Activated naive CD8-positive, alpha-beta T cell treated with anti-CD3 and anti-CD28 coated beads for 36 hours (primary cell): ENCODE measurements around the gene CAPN9. TPM values are rescaled to one million over a fixed set of nuclear protein-coding genes. Genes with fewer than 3 reads are reported as not detected.
"Not testable (repeated sequence)": the region's sequence is repeated elsewhere in the genome, so short reads cannot be mapped to it uniquely, and the experiment has no call there.

Experiments used
- DNase-seq: peaks from one replicate; pipeline ENCODE4 v3.0.0; 2021
- H3K27ac Mint-ChIP-seq: one replicate; pipeline ENCODE4 v1.8.0; 2022; ENCODE audit warnings: mild to moderate bottlenecking, moderate library complexity, mixed read lengths
- H3K27me3 Mint-ChIP-seq: one replicate; pipeline ENCODE4 v1.8.0; 2022; ENCODE audit warnings: mild to moderate bottlenecking, mixed read lengths
- H3K36me3 Mint-ChIP-seq: one replicate; pipeline ENCODE4 v1.8.0; 2021; ENCODE audit warnings: mild to moderate bottlenecking, mixed read lengths
- H3K4me1 Mint-ChIP-seq: one replicate; pipeline ENCODE4 v1.8.0; 2021; ENCODE audit warnings: mixed read lengths
- H3K4me3 Mint-ChIP-seq: one replicate; pipeline ENCODE4 v1.8.0; 2022; ENCODE audit warnings: mild to moderate bottlenecking, moderate library complexity, mixed read lengths
- H3K9me3 Mint-ChIP-seq: one replicate; pipeline ENCODE4 v1.8.0; 2022; ENCODE audit warnings: mixed read lengths
- total RNA-seq, 2 experiments: library from RNA; stranded (reverse); gene quantifications; one replicate each; pipeline ENCODE4 v1.2.3, GENCODE V29; 2021

Gene CAPN9
- total RNA-seq, 2 experiments from 2014 or later: not detected

GRCh38 chr1:230767859-230768612 is 20.8 kb downstream of the CAPN9 start:
- not testable (repeated sequence) for H3K4me3 Mint-ChIP-seq, H3K9me3 Mint-ChIP-seq, H3K36me3 Mint-ChIP-seq, H3K27ac Mint-ChIP-seq, H3K4me1 Mint-ChIP-seq, H3K27me3 Mint-ChIP-seq, DNase-seq

DNA sequence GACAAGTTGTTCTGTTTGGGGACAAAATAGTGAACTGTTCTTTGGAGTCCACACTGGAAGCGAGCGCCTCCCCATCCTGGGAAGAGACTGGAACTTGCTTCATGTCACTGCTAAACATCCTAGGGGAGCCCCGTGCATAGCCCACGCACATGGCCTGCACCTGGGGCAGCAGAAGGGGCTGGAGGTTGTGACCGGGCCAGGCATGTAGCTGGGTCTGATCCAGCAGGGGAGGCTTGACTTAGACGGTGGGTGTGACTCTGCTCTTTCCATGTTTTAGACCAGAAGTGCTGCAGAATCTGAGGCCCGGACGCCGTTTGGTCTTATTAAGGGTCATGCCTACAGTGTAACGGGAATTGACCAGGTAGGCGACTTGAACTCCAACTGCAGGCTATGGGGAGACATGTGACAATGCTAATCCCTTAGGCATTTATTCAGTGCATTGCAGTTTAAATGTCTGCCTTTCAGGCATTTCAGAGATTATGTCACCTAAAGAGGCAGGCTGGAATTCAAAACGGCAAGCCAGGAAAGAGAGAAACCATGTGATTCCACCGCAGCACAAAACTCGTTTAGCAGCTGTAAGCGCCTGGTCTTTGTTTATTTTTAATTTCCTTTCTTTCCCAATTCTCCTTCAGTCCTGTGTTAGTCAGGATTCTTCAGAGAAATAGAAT is 21.8 kb downstream of the CAPN9 start:
- Mint-ChIP-seq H3K27ac (no peak overlapping the region), H3K4me1 (no peaks in the 10 kb centered on the region), H3K27me3 (peaks cover 6% of the 10 kb centered on the region), H3K36me3 (no peaks in the 10 kb centered on the region), H3K4me3 (no peak overlapping the region), H3K9me3 (no peaks in the 10 kb centered on the region)
- DNase-seq: no peak

DNA sequence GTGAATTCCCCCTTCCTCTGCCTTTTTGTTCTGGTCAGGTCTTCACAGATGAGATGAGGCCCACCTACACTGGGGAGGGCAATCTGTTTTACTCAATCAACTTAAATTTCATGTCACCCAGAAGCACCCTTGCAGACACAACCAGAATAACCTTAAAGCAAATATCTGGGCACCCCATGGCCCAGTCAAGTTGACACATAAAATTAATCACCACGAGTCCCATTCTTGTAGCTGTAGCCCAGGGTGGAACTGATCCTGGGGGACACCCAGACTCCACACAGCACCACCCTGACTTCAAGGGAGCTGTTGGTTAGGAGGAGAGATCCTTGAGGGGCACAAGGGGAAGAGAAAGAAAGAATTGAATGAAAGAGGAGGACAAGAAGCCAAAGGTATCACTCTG is 23.1 kb downstream of the CAPN9 start:
- no peak for DNase-seq
- Mint-ChIP-seq H3K36me3 (no peaks in the 10 kb centered on the region), H3K27me3 (peaks cover 3% of the 10 kb centered on the region), H3K9me3 (no peaks in the 10 kb centered on the region), H3K27ac (no peak overlapping the region), H3K4me1 (no peaks in the 10 kb centered on the region), H3K4me3 (no peak overlapping the region)

GRCh38 chr1:230771773-230772354 is 24.7 kb downstream of the CAPN9 start:
- Mint-ChIP-seq H3K36me3 (no peaks in the 10 kb centered on the region), H3K27me3 (peaks cover 3% of the 10 kb centered on the region), H3K27ac (no peak overlapping the region), H3K4me1 (no peaks in the 10 kb centered on the region), H3K4me3 (no peak overlapping the region), H3K9me3 (no peaks in the 10 kb centered on the region)
- no peak for DNase-seq

GRCh38 chr1:230772457-230773395 is 25.5 kb downstream of the CAPN9 start:
- Mint-ChIP-seq H3K27ac (no peak overlapping the region), H3K36me3 (no peaks in the 10 kb centered on the region), H3K4me1 (no peaks in the 10 kb centered on the region), H3K4me3 (no peak overlapping the region), H3K9me3 (no peaks in the 10 kb centered on the region), H3K27me3 (peaks cover 3% of the 10 kb centered on the region)
- no peak for DNase-seq

GRCh38 chr1:230773396-230774033 is 26.3 kb downstream of the CAPN9 start:
- H3K4me3 Mint-ChIP-seq: no peak overlapping the region
- no peak for DNase-seq
- H3K27me3 Mint-ChIP-seq: peaks cover 3% of the 10 kb centered on the region
- no peaks in the 10 kb centered on the region for H3K9me3 Mint-ChIP-seq
- no peak overlapping the region for H3K27ac Mint-ChIP-seq
- no peaks in the 10 kb centered on the region for H3K36me3 Mint-ChIP-seq
- no peaks in the 10 kb centered on the region for H3K4me1 Mint-ChIP-seq

DNA sequence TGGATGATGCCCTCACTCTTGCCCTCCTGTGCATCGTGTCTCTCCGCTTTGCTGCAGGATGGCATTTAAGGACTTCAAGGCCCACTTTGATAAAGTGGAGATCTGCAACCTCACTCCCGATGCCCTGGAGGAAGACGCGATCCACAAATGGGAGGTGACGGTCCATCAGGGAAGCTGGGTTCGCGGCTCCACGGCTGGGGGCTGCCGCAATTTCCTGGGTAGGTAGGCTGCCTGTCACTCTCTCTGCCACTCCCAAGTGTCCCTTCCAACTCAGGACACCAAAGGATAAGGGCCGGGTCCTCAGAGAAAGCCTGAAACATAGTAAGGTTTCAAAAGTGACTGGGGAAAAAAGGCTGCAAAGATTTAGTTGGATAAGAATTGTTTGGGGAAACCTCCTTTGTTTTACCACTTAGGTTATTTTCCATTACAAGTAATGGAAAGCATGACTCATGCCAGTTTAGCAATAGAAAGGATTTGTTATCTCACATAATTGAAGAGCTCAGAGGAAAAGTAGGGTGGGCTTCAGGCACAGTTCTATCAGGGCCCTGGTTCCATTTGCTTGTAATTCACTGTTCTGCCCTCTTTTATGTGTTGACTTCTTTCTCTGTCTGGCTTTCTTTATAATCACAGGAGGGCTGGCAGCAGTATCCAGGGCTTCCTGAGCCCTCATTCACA is 31.9 kb downstream of the CAPN9 start:
- Mint-ChIP-seq H3K36me3 (no peaks in the 10 kb centered on the region), H3K4me1 (no peaks in the 10 kb centered on the region), H3K9me3 (no peaks in the 10 kb centered on the region), H3K4me3 (no peak overlapping the region), H3K27ac (no peak overlapping the region), H3K27me3 (peaks cover 12% of the 10 kb centered on the region)
- no peak for DNase-seq

DNA sequence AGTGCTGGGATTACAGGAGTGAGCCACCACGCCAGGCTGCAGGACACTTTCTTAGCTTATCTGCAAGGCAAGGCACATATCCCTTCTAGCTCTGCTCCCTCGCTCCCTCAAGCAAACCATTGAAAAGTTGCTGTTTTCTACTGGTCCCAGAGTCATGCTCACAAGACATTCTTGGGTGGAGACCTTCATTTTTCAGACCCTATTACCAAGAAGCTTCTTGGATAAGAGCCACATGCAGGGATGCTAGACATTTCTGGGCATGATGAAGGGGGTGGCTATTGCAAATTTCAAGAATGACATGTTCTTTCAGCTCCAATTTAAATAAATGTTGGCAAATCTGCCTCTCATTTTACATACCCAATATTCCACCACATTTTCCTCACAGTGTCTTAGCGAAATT is 33.9 kb downstream of the CAPN9 start:
- Mint-ChIP-seq H3K4me3 (no peak overlapping the region), H3K9me3 (no peaks in the 10 kb centered on the region), H3K27ac (no peak overlapping the region)

DNA sequence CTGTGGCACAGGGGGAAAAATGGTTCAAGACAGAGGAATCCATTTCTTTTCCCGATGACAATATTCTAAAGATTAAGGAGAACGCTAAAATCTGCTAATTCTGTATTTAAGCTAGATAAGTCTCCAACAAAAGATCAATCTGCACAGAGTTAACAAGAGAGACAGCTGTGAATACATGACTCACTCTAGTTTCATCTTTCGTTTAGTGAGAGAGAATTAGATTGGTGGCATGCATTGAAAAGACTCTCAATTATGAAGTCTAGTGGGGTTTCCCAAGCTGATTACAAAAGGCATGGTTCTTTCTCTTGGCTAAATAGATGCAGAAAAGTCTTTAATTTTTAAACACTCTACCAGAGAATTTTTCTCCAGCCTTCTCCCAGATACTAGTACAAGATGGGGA is 34.4 kb downstream of the CAPN9 start:
- H3K4me3 Mint-ChIP-seq: no peak overlapping the region
- H3K27ac Mint-ChIP-seq: no peak overlapping the region
- peaks cover 12% of the 10 kb centered on the region for H3K27me3 Mint-ChIP-seq
- no peaks in the 10 kb centered on the region for H3K36me3 Mint-ChIP-seq
- no peaks in the 10 kb centered on the region for H3K9me3 Mint-ChIP-seq
- no peak for DNase-seq
- H3K4me1 Mint-ChIP-seq: no peaks in the 10 kb centered on the region

More for the DNA sequence above, 33.9 kb downstream of the CAPN9 start:
- Mint-ChIP-seq H3K4me1 (no peaks in the 10 kb centered on the region), H3K27me3 (peaks cover 12% of the 10 kb centered on the region), H3K36me3 (no peaks in the 10 kb centered on the region)
- DNase-seq: no peak

- Mint-ChIP-seq H3K36me3 (no peaks in the 10 kb centered on the region), H3K9me3 (no peaks in the 10 kb centered on the region), H3K27ac (no peak overlapping the region), H3K4me3 (no peak overlapping the region), H3K27me3 (peaks cover 19% of the 10 kb centered on the region), H3K4me1 (no peaks in the 10 kb centered on the region)
- no peak for DNase-seq
Measured at GRCh38 chr1:230784163-230784562, 37.0 kb downstream of the CAPN9 start.

DNA sequence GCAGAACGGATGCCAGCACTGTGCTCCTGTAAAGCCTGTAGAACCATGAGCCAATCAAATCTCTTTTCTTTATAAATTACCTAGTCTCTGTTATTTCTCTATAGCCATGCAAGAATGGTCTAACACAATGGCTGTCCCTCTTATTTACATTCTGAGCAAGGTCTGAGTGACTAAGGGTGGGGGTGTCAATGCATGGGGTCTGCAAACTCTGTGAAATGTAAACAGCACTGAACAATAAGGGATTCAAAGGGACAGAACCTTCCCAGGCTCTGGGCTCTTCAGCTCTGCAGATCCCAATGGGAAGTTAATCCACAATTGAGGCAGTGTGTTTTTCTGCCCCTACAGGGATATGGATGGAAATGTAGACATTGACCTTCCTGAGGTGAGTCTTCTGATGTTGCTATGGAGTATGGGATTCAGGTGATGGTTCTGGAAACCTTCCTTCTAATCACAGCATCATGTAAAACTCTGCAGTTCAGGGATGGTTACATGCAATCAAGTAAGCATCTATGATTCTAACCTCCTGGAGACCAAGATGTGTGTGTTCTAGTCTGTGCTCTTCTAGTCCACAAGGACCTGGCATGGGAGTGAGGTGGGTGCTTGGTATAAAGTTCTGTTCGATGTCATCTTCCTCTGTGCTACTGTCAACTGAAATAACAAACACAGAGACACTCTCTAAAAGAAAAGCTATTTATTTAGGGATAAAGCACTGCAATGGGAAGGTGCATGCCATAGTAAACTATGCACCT is 38.6 kb downstream of the CAPN9 start:
- Mint-ChIP-seq H3K27ac (no peak overlapping the region), H3K36me3 (no peaks in the 10 kb centered on the region), H3K4me3 (no peak overlapping the region), H3K9me3 (no peaks in the 10 kb centered on the region), H3K27me3 (peaks cover 6% of the 10 kb centered on the region), H3K4me1 (no peaks in the 10 kb centered on the region)
- no peak for DNase-seq

- no peak for DNase-seq
- no peak overlapping the region for H3K4me3 Mint-ChIP-seq
- no peaks in the 10 kb centered on the region for H3K36me3 Mint-ChIP-seq
- H3K27me3 Mint-ChIP-seq: peaks cover 7% of the 10 kb centered on the region
- no peaks in the 10 kb centered on the region for H3K9me3 Mint-ChIP-seq
- H3K4me1 Mint-ChIP-seq: no peaks in the 10 kb centered on the region
- no peak overlapping the region for H3K27ac Mint-ChIP-seq
Measured at GRCh38 chr1:230786385-230786753, 39.2 kb downstream of the CAPN9 start.

DNA sequence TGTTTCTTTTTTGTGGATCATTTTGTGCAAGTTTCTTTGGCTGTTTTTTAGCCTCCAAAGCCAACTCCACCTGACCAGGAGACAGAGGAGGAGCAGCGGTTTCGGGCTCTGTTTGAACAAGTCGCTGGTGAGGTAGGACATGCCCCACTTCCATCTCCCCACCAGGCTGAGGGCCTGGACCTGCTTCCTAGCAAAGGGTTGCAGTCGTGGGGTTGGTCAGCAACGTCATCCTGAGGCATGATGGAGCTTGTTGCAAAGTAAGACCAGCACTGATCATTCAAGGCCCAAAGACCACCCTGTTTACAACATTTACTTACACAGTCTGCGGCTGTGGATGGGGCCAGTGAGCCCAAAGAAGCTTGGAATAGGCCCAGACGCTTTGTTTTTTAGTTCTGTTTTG is 40.3 kb downstream of the CAPN9 start:
- no peak overlapping the region for H3K4me3 Mint-ChIP-seq
- peaks cover 12% of the 10 kb centered on the region for H3K27me3 Mint-ChIP-seq
- no peaks in the 10 kb centered on the region for H3K4me1 Mint-ChIP-seq
- H3K9me3 Mint-ChIP-seq: no peaks in the 10 kb centered on the region
- H3K27ac Mint-ChIP-seq: no peak overlapping the region
- DNase-seq: no peak
- no peaks in the 10 kb centered on the region for H3K36me3 Mint-ChIP-seq
